IMR-90 (cell line): Measurements from ENCODE around the gene ASNSD1.

Experiments used
- BHLHE40 ChIP-seq: fragments of 150-350 bp; IDR thresholded peaks from 2 replicates; pipeline ENCODE4 v1.6.1; 2016; ENCODE audit warnings: mild to moderate bottlenecking, low read depth, low read length
- SMC3 ChIP-seq: fragments of 150-350 bp; IDR thresholded peaks from 2 replicates; pipeline ENCODE4 v1.6.1; 2016; ENCODE audit warnings: low read depth, mild to moderate bottlenecking, antibody characterized with exemption, low read length, moderate library complexity
- TF ChIP-seq, protein P1 (sequence below): conservative IDR thresholded peaks from 2 replicates; pipeline ENCODE4 v1.5.1; 2012; ENCODE audit warnings: mild to moderate bottlenecking, low read depth, low read length, improper control_type of control experiment

- TF ChIP-seq, protein P1, sequence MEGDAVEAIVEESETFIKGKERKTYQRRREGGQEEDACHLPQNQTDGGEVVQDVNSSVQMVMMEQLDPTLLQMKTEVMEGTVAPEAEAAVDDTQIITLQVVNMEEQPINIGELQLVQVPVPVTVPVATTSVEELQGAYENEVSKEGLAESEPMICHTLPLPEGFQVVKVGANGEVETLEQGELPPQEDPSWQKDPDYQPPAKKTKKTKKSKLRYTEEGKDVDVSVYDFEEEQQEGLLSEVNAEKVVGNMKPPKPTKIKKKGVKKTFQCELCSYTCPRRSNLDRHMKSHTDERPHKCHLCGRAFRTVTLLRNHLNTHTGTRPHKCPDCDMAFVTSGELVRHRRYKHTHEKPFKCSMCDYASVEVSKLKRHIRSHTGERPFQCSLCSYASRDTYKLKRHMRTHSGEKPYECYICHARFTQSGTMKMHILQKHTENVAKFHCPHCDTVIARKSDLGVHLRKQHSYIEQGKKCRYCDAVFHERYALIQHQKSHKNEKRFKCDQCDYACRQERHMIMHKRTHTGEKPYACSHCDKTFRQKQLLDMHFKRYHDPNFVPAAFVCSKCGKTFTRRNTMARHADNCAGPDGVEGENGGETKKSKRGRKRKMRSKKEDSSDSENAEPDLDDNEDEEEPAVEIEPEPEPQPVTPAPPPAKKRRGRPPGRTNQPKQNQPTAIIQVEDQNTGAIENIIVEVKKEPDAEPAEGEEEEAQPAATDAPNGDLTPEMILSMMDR, result no peak
- TF ChIP-seq SMC3 (no peak), BHLHE40 (no peak)
Observed at GRCh38 chr2:189661957-189662321, 680 bp downstream of the ASNSD1 start.
